Measurements from ENCODE around the gene GLRA3. TPM values are rescaled to one million over a fixed set of nuclear protein-coding genes. Genes with fewer than 3 reads are reported as not detected.

Gene GLRA3
- total RNA-seq, 3 donors from 2014 or later: 0.09 TPM; not detected in 2

GRCh38 chr4:174672276-174672675 is 156.8 kb downstream of the GLRA3 start:
- Histone ChIP-seq H3K9me3 (no peaks in the 10 kb centered on the region), H3K4me3 (no peak overlapping the region), H3K36me3 (ENCODE audit: low read depth) (no peaks in the 10 kb centered on the region), H3K4me1 (ENCODE audit: low read depth) (no peaks in the 10 kb centered on the region)
- no peak for TF ChIP-seq CTCF (IDR thresholded peaks at IDR 0.05)
- no peak for DNase-seq
- intact Hi-C loops (cut with DNase I, micrococcal nuclease): no loop called here
- ATAC-seq: no peak

GRCh38 chr4:174669270-174669669 is 159.8 kb downstream of the GLRA3 start:
- no peak overlapping the region for H3K4me3 ChIP-seq
- no peaks in the 10 kb centered on the region for H3K9me3 ChIP-seq
- H3K36me3 ChIP-seq (ENCODE audit: low read depth): no peaks in the 10 kb centered on the region
- DNase-seq: no peak
- intact Hi-C loops (cut with DNase I, micrococcal nuclease): no loop called here
- ATAC-seq: peak; percentile 65
- no peak for TF ChIP-seq CTCF (IDR thresholded peaks at IDR 0.05)
- H3K4me1 ChIP-seq (ENCODE audit: low read depth): no peaks in the 10 kb centered on the region

- TF ChIP-seq CTCF (IDR thresholded peaks at IDR 0.05): no peak
- no peak overlapping the region for H3K4me3 ChIP-seq
- ATAC-seq: no peak
- no peaks in the 10 kb centered on the region for H3K9me3 ChIP-seq
- H3K4me1 ChIP-seq (ENCODE audit: low read depth): no peaks in the 10 kb centered on the region
- DNase-seq: no peak
- H3K36me3 ChIP-seq (ENCODE audit: low read depth): no peaks in the 10 kb centered on the region
- intact Hi-C loops (cut with DNase I, micrococcal nuclease): no loop called here
Measured at GRCh38 chr4:174665799-174666198, 163.2 kb downstream of the GLRA3 start.

- H3K4me1 ChIP-seq (ENCODE audit: low read depth): no peaks in the 10 kb centered on the region
- intact Hi-C loops (cut with DNase I, micrococcal nuclease): no loop called here
- ATAC-seq (no peak), DNase-seq (no peak)
- H3K9me3 ChIP-seq: no peaks in the 10 kb centered on the region
- TF ChIP-seq CTCF (IDR thresholded peaks at IDR 0.05): no peak
- no peaks in the 10 kb centered on the region for H3K36me3 ChIP-seq (ENCODE audit: low read depth)
- no peak overlapping the region for H3K4me3 ChIP-seq
Measured at GRCh38 chr4:174663216-174663615, 165.8 kb downstream of the GLRA3 start.

GRCh38 chr4:174658246-174658645 is 170.8 kb downstream of the GLRA3 start:
- Histone ChIP-seq H3K9me3 (no peaks in the 10 kb centered on the region), H3K36me3 (ENCODE audit: low read depth) (no peaks in the 10 kb centered on the region), H3K4me1 (ENCODE audit: low read depth) (no peaks in the 10 kb centered on the region), H3K4me3 (no peak overlapping the region)
- TF ChIP-seq CTCF (IDR thresholded peaks at IDR 0.05): no peak
- no peak for ATAC-seq
- no peak for DNase-seq
- intact Hi-C loops (cut with DNase I, micrococcal nuclease): no loop called here

- Histone ChIP-seq H3K9me3 (no peaks in the 10 kb centered on the region), H3K36me3 (ENCODE audit: low read depth) (no peaks in the 10 kb centered on the region), H3K4me3 (no peak overlapping the region), H3K4me1 (ENCODE audit: low read depth) (no peaks in the 10 kb centered on the region)
- DNase-seq: no peak
- intact Hi-C loops (cut with DNase I, micrococcal nuclease): no loop called here
- TF ChIP-seq CTCF (IDR thresholded peaks at IDR 0.05): no peak
- ATAC-seq: no peak
Measured at GRCh38 chr4:174657472-174657871, 171.6 kb downstream of the GLRA3 start.

Measured in mucosa of descending colon (tissue), 3 donors.